GM12892 (cell line): Measurements from ENCODE around the gene NEDD4L.

Experiments used
- POLR2A ChIP-seq: IDR thresholded peaks from 2 replicates; pipeline ENCODE4 v1.6.1; 2011; ENCODE audit warnings: low read depth, low read length, control low read depth
- POLR2AphosphoS5 ChIP-seq: IDR thresholded peaks from 2 replicates; pipeline ENCODE4 v1.6.1; 2011; ENCODE audit warnings: low read depth, low read length, control low read depth
- TAF1 ChIP-seq: IDR thresholded peaks from 2 replicates; pipeline ENCODE4 v1.6.1; 2011; ENCODE audit warnings: low read depth, mild to moderate bottlenecking, control low read depth, low read length, borderline replicate concordance

GRCh38 chr18:58190842-58191530 lies 147.0 kb downstream of the NEDD4L start:
- TF ChIP-seq POLR2AphosphoS5, result no peak
- no peak for TF ChIP-seq POLR2A
- no peak for TF ChIP-seq TAF1
